Kidney (tissue), 14 donors: Measurements from ENCODE around the gene SAMMSON. TPM values are rescaled to one million over a fixed set of nuclear protein-coding genes. Genes with fewer than 3 reads are reported as not detected.

Source experiments
- DNase-seq, 5 donors: peaks; one replicate each; pipeline ENCODE4 v3.0.0-alpha.2; 2013 to 2020
- FAIRE-seq: peaks from 2 replicates; lab custom pipeline; 2012; peaks lifted over from hg19 to GRCh38; lab: Jason Lieb, UNC
- H3K27ac ChIP-seq, 2 donors: one replicate each; pipeline ENCODE4 v1.7.0; 2013; ENCODE audit warnings: low read depth in 2 of 2, low read length in 2 of 2, inconsistent platforms in 1 of 2
- H3K27me3 ChIP-seq: one replicate; pipeline ENCODE4 v1.7.1; 2013; ENCODE audit warnings: low read length, inconsistent platforms; ENCODE audit not compliant: control insufficient read depth, insufficient read depth
- H3K36me3 ChIP-seq, 3 donors: one replicate each; pipeline versions ENCODE4 v1.7.0 to v1.7.1; 2013; ENCODE audit warnings: low read length in 3 of 3, control low read depth in 1 of 3, inconsistent platforms in 1 of 3; ENCODE audit not compliant: insufficient read depth in 3 of 3, control insufficient read depth in 2 of 3
- H3K4me1 ChIP-seq, 3 donors: one replicate each; pipeline versions ENCODE4 v1.7.0 to v1.7.1; 2013; ENCODE audit warnings: low read length in 3 of 3, inconsistent platforms in 1 of 3, low read depth in 1 of 3; ENCODE audit not compliant: control insufficient read depth in 2 of 3, insufficient read depth in 2 of 3
- H3K4me3 ChIP-seq, 3 donors: one replicate each; pipeline versions ENCODE4 v1.7.0 to v1.8.1; 2013; ENCODE audit warnings: low read length in 3 of 3, control low read depth in 1 of 3, inconsistent platforms in 1 of 3
- H3K9ac ChIP-seq, 3 donors: one replicate each; pipeline versions ENCODE4 v1.7.0 to v1.7.1; 2013; ENCODE audit warnings: low read length in 3 of 3, control low read depth in 1 of 3, inconsistent platforms in 1 of 3
- H3K9me3 ChIP-seq, 3 donors: one replicate each; pipeline versions ENCODE4 v1.7.0 to v1.7.1; 2013; ENCODE audit warnings: low read length in 3 of 3, control low read depth in 1 of 3, inconsistent platforms in 1 of 3; ENCODE audit not compliant: control insufficient read depth in 2 of 3, insufficient read depth in 1 of 3
- intact Hi-C: fragments of 100-400 bp; cut with DNase I; formaldehyde crosslinking; loops from one replicate; pipeline ENCODE4 v1.11.1; 2022
- polyA plus RNA-seq: library from polyadenylated mRNA; stranded (reverse); fragments of 350-450 nt; fragmentation: Illumina TruSeq; extraction: RNeasy Lipid Tissue Mini Kit (QIAGEN cat#74804); gene quantifications from one replicate; pipeline ENCODE4 v1.2.3, GENCODE V29; 2014; ENCODE audit warnings: low read depth, low replicate concordance; ENCODE audit not compliant: insufficient read depth
- total RNA-seq: library from RNA; stranded (reverse); fragmentation: NEBNext Ultra II Directional; extraction: Animal tissue kit (Norgen Biotek cat#: 25700); gene quantifications from one replicate; pipeline ENCODE4 v1.2.1, GENCODE V29; 2021
- TF ChIP-seq, protein P1 (sequence below): IDR thresholded peaks from 3 replicates; pipeline ENCODE4 v1.5.1; 2012; ENCODE audit warnings: mild to moderate bottlenecking, moderate library complexity, borderline replicate concordance; ENCODE audit not compliant: insufficient read depth; ENCODE audit errors: extremely low read depth
- donor health status: control.
- donor health status: control.
- donor health status: control.
- donor health status: control.
- donor health status: control.
- donor health status: DM: yes; HTN: yes; CAD: no.
- donor health status: Normal renal cell carcinoma (clear cell type).

SAMMSON gene
- total and polyA plus RNA-seq, 2 donors from 2014 or later = 0.98 TPM; not detected in 1

- TF ChIP-seq, protein P1, sequence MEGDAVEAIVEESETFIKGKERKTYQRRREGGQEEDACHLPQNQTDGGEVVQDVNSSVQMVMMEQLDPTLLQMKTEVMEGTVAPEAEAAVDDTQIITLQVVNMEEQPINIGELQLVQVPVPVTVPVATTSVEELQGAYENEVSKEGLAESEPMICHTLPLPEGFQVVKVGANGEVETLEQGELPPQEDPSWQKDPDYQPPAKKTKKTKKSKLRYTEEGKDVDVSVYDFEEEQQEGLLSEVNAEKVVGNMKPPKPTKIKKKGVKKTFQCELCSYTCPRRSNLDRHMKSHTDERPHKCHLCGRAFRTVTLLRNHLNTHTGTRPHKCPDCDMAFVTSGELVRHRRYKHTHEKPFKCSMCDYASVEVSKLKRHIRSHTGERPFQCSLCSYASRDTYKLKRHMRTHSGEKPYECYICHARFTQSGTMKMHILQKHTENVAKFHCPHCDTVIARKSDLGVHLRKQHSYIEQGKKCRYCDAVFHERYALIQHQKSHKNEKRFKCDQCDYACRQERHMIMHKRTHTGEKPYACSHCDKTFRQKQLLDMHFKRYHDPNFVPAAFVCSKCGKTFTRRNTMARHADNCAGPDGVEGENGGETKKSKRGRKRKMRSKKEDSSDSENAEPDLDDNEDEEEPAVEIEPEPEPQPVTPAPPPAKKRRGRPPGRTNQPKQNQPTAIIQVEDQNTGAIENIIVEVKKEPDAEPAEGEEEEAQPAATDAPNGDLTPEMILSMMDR = peak; percentile 8
- H3K36me3 ChIP-seq = no peaks in the 10 kb centered on the region
- no peaks in the 10 kb centered on the region for H3K9me3 ChIP-seq
- no peak overlapping the region for H3K27ac ChIP-seq
- H3K4me3 ChIP-seq = no peak overlapping the region
- no peaks in the 10 kb centered on the region for H3K27me3 ChIP-seq
- FAIRE-seq (no peak), DNase-seq (no peak)
- no peaks in the 10 kb centered on the region for H3K4me1 ChIP-seq
- intact Hi-C loops = no loop called here
- H3K9ac ChIP-seq = no peak overlapping the region
Measured at GRCh38 chr3:70108072-70108471, 108.5 kb downstream of the SAMMSON start.

GRCh38 chr3:70108546-70108945, 109.0 kb downstream of the SAMMSON start:
- H3K27ac ChIP-seq = no peak overlapping the region
- intact Hi-C loops = no loop called here
- TF ChIP-seq, protein P1 = no peak
- FAIRE-seq = no peak
- H3K4me3 ChIP-seq = no peak overlapping the region
- DNase-seq = no peak
- H3K9me3 ChIP-seq = no peaks in the 10 kb centered on the region
- no peaks in the 10 kb centered on the region for H3K27me3 ChIP-seq
- no peak overlapping the region for H3K9ac ChIP-seq
- no peaks in the 10 kb centered on the region for H3K4me1 ChIP-seq
- no peaks in the 10 kb centered on the region for H3K36me3 ChIP-seq

DNA sequence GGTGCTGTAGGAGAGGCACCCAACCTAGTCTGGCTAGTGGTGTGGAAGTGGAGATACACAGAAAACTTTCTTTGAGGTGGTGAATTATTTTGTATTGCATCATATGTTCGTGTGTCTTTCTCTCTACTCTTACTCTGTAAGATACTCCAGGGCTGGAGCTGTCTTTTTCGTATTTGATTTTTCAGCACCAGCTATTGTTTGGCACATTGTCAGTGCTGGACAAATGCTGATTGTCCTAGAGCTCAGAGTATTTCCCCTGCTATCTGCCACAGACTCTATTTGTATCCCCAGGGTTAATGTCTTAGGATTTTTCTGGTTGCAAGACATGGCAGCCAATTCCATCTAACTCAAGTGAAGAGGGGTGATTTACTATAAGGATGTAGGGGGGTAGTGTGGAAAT, 110.5 kb downstream of the SAMMSON start:
- Histone ChIP-seq H3K4me3 (no peak overlapping the region), H3K4me1 (no peaks in the 10 kb centered on the region), H3K27me3 (no peaks in the 10 kb centered on the region), H3K9me3 (no peaks in the 10 kb centered on the region), H3K27ac (no peak overlapping the region), H3K36me3 (no peaks in the 10 kb centered on the region), H3K9ac (no peak overlapping the region)
- TF ChIP-seq, protein P1 = no peak
- FAIRE-seq = no peak
- intact Hi-C loops = no loop called here
- DNase-seq = no peak

DNA sequence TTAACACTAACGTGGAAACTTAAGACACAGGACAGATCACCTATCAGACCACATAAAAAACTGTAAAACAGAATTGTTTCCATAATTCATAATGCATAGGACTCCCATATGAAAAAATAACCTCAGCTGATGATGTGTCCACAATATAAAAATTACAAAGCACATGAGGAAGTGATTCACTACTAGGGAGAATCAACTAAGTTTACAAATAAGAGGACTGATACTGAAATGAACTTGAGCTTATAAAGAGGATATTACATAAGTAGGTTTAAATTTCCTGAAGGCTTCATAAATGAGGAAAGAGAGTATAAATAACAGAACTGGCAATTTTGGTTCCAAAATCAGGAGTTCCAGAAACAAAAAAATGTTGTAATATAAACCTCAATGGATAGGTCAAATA, 111.9 kb downstream of the SAMMSON start:
- Histone ChIP-seq H3K4me3 (no peak overlapping the region), H3K27me3 (no peaks in the 10 kb centered on the region), H3K27ac (no peak overlapping the region), H3K36me3 (no peaks in the 10 kb centered on the region), H3K9ac (no peak overlapping the region), H3K9me3 (no peaks in the 10 kb centered on the region), H3K4me1 (no peaks in the 10 kb centered on the region)
- TF ChIP-seq, protein P1 = no peak
- DNase-seq (no peak), FAIRE-seq (no peak)
- intact Hi-C loops = no loop called here
